ENCODE measurements around the gene FOXO6. TPM values are rescaled to one million over a fixed set of nuclear protein-coding genes. Genes with fewer than 3 reads are reported as not detected.

FOXO6 gene
- 9.9 and 21.1 TPM in 2 replicates for total RNA-seq (ENCODE audit: low replicate concordance)
- long read RNA-seq = 0 reads

GRCh38 chr1:41360786-41361494, at the start of gene FOXO6:
TSS of gene FOXO6 (plus strand) at chr1:41361434.
- Mint-ChIP-seq H3K4me3 (peak within 1 kb of the TSS; percentile 85), H3K9me3 (no peaks in the 10 kb centered on the region), H3K27me3 (peaks cover 22% of the 10 kb centered on the region), H3K36me3 (peaks cover 3% of the 10 kb centered on the region), H3K4me1 (ENCODE audit: unreplicated experiment) (peaks cover 40% of the 10 kb centered on the region), H3K27ac (peak within 1 kb of the TSS; percentile 92)
- peak; percentile 98 for DNase-seq (ENCODE audit: extremely low spot score, unreplicated experiment)
- peak; percentile 81 for TF ChIP-seq CTCF (conservative IDR thresholded peaks at IDR 0.05)

GRCh38 chr1:41312991-41313645, 48.1 kb upstream of the FOXO6 start:
- Mint-ChIP-seq H3K9me3 (peaks cover 3% of the 10 kb centered on the region), H3K36me3 (no peaks in the 10 kb centered on the region), H3K27me3 (peaks cover 4% of the 10 kb centered on the region), H3K4me1 (ENCODE audit: unreplicated experiment) (peaks cover 15% of the 10 kb centered on the region), H3K4me3 (no peak overlapping the region), H3K27ac (no peak overlapping the region)
- DNase-seq (ENCODE audit: extremely low spot score, unreplicated experiment) = no peak
- TF ChIP-seq CTCF (conservative IDR thresholded peaks at IDR 0.05) = no peak

- no peak for DNase-seq (ENCODE audit: extremely low spot score, unreplicated experiment)
- H3K27me3 Mint-ChIP-seq = peaks cover 4% of the 10 kb centered on the region
Observed at GRCh38 chr1:41313661-41314131, 47.5 kb upstream of the FOXO6 start.

GRCh38 chr1:41314376-41315145, 46.7 kb upstream of the FOXO6 start:
- TF ChIP-seq CTCF (conservative IDR thresholded peaks at IDR 0.05) = no peak
- Mint-ChIP-seq H3K4me3 (no peak overlapping the region), H3K9me3 (no peaks in the 10 kb centered on the region), H3K27ac (no peak overlapping the region), H3K36me3 (no peaks in the 10 kb centered on the region), H3K27me3 (peaks cover 4% of the 10 kb centered on the region), H3K4me1 (ENCODE audit: unreplicated experiment) (peaks cover 23% of the 10 kb centered on the region)
- DNase-seq (ENCODE audit: extremely low spot score, unreplicated experiment) = no peak

More at GRCh38 chr1:41313661-41314131, 47.5 kb upstream of the FOXO6 start:
- peak; percentile 74 for TF ChIP-seq CTCF (conservative IDR thresholded peaks at IDR 0.05)
- Mint-ChIP-seq H3K9me3 (no peaks in the 10 kb centered on the region), H3K27ac (no peak overlapping the region), H3K4me1 (ENCODE audit: unreplicated experiment) (peaks cover 17% of the 10 kb centered on the region), H3K4me3 (no peak overlapping the region), H3K36me3 (no peaks in the 10 kb centered on the region)

GRCh38 chr1:41315146-41315822, 46.0 kb upstream of the FOXO6 start:
- peaks cover 29% of the 10 kb centered on the region for H3K4me1 Mint-ChIP-seq (ENCODE audit: unreplicated experiment)
- H3K36me3 Mint-ChIP-seq = no peaks in the 10 kb centered on the region
- no peaks in the 10 kb centered on the region for H3K9me3 Mint-ChIP-seq
- TF ChIP-seq CTCF (conservative IDR thresholded peaks at IDR 0.05) = no peak
- no peak overlapping the region for H3K4me3 Mint-ChIP-seq
- H3K27me3 Mint-ChIP-seq = peaks cover 4% of the 10 kb centered on the region
- no peak overlapping the region for H3K27ac Mint-ChIP-seq
- DNase-seq (ENCODE audit: extremely low spot score, unreplicated experiment) = no peak
